Ecto neural progenitor cell (in vitro differentiated cells): ENCODE data around the gene SAE1.
"Not testable (repeated sequence)": the region's sequence is repeated elsewhere in the genome, so short reads cannot be mapped to it uniquely, and the experiment has no call there.

Experiments
- DNase-seq: peaks from one replicate; pipeline ENCODE4 v3.0.0-alpha.2; 2018; ENCODE audit warnings: low spot score

The SAE1 gene

GRCh38 chr19:47130589-47131227, at the start of gene SAE1:
SAE1 (plus strand) TSS chr19:47130835; CDS start chr19:47130931, 96 bp downstream.
- DNase-seq, result peak; percentile 99

- no peak for DNase-seq
Measured at GRCh38 chr19:47081095-47081494, 49.5 kb upstream of the SAE1 start.

GRCh38 chr19:47082493-47082892, 48.1 kb upstream of the SAE1 start:
- no peak for DNase-seq

GRCh38 chr19:47084879-47085439, 45.7 kb upstream of the SAE1 start:
- no peak for DNase-seq

GRCh38 chr19:47086280-47086679, 44.4 kb upstream of the SAE1 start:
- no peak for DNase-seq

- DNase-seq, result no peak
Measured at GRCh38 chr19:47089767-47090350, 40.8 kb upstream of the SAE1 start.

- no peak for DNase-seq
Measured at GRCh38 chr19:47093254-47093653, 37.4 kb upstream of the SAE1 start.

- DNase-seq, result no peak
Measured at GRCh38 chr19:47093841-47094240, 36.8 kb upstream of the SAE1 start.

- DNase-seq, result no peak
Measured at GRCh38 chr19:47094557-47095475, 35.8 kb upstream of the SAE1 start.

GRCh38 chr19:47095476-47096099, 35.0 kb upstream of the SAE1 start:
- no peak for DNase-seq

- DNase-seq, result no peak
Measured at GRCh38 chr19:47096100-47096704, 34.4 kb upstream of the SAE1 start.

- DNase-seq, result no peak
Measured at GRCh38 chr19:47096721-47097120, 33.9 kb upstream of the SAE1 start.

GRCh38 chr19:47097396-47098201, 33.0 kb upstream of the SAE1 start:
- no peak for DNase-seq

- DNase-seq, result no peak
Measured at GRCh38 chr19:47098608-47099007, 32.0 kb upstream of the SAE1 start.

GRCh38 chr19:47099576-47100050, 31.0 kb upstream of the SAE1 start:
- no peak for DNase-seq

GRCh38 chr19:47100290-47100689, 30.3 kb upstream of the SAE1 start:
- no peak for DNase-seq

GRCh38 chr19:47101116-47101515, 29.5 kb upstream of the SAE1 start:
- DNase-seq, result not testable (repeated sequence)

- DNase-seq, result no peak
Measured at GRCh38 chr19:47102346-47103060, 28.1 kb upstream of the SAE1 start.

GRCh38 chr19:47104680-47105079, 26.0 kb upstream of the SAE1 start:
- no peak for DNase-seq

- DNase-seq, result no peak
Measured at GRCh38 chr19:47105874-47106273, 24.8 kb upstream of the SAE1 start.
